ENCODE measurements around the gene BRPF3. TPM values are rescaled to one million over a fixed set of nuclear protein-coding genes. Genes with fewer than 3 reads are reported as not detected.
A peak's percentile ranks its signal among the peaks of the same experiment; 100 is the strongest.

The BRPF3 gene
- total RNA-seq, 1 experiment from 2014 or later: 19.4 TPM

- BruUV-seq (replicated peaks): no TSS peak
- ChIA-PET CTCF (no interaction called here), POLR2A (no interaction called here)
- intact Hi-C loops (cut with micrococcal nuclease): no loop called here
- TF ChIP-seq, protein P1, sequence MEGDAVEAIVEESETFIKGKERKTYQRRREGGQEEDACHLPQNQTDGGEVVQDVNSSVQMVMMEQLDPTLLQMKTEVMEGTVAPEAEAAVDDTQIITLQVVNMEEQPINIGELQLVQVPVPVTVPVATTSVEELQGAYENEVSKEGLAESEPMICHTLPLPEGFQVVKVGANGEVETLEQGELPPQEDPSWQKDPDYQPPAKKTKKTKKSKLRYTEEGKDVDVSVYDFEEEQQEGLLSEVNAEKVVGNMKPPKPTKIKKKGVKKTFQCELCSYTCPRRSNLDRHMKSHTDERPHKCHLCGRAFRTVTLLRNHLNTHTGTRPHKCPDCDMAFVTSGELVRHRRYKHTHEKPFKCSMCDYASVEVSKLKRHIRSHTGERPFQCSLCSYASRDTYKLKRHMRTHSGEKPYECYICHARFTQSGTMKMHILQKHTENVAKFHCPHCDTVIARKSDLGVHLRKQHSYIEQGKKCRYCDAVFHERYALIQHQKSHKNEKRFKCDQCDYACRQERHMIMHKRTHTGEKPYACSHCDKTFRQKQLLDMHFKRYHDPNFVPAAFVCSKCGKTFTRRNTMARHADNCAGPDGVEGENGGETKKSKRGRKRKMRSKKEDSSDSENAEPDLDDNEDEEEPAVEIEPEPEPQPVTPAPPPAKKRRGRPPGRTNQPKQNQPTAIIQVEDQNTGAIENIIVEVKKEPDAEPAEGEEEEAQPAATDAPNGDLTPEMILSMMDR (IDR thresholded peaks at IDR 0.05; ENCODE audit: unreplicated experiment): no peak
- Mint-ChIP-seq H3K27ac (ENCODE audit: low read depth, unreplicated experiment) (no peak overlapping the region), H3K4me1 (ENCODE audit: insufficient read depth, unreplicated experiment) (peaks cover 5% of the 10 kb centered on the region), H3K9me3 (ENCODE audit: unreplicated experiment) (no peaks in the 10 kb centered on the region), H3K36me3 (ENCODE audit: insufficient read depth, unreplicated experiment) (peaks cover 52% of the 10 kb centered on the region), H3K4me3 (ENCODE audit: unreplicated experiment) (no peak overlapping the region), H3K27me3 (ENCODE audit: insufficient read depth, unreplicated experiment) (no peaks in the 10 kb centered on the region)
- DNase-seq (ENCODE audit: unreplicated experiment): no peak
These were observed 32.7 kb downstream of the BRPF3 start for GRCh38 chr6:36229223-36229622.

DNA sequence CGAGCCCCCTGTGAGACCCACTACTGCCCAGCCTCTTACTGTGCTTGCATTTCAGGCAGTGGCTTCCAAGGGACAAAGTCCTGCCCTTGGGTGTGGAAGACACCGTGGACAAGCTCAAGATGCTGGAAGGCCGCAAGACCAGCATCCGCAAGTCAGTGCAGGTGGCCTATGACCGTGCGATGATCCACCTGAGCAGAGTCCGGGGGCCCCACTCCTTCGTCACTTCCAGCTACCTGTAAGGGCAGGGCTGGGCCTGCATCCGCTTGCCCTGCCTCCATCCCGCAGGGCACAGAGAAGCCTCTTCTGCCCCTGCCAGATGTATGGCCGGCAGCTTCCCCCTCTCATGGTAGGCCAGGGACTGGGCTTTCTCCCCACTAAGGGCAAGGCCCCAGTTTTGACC lies 33.8 kb downstream of the BRPF3 start:
- H3K27ac Mint-ChIP-seq (ENCODE audit: low read depth, unreplicated experiment): no peak overlapping the region
- H3K4me1 Mint-ChIP-seq (ENCODE audit: insufficient read depth, unreplicated experiment): no peaks in the 10 kb centered on the region
- ChIA-PET POLR2A (no interaction called here), CTCF (no interaction called here)
- no peak for DNase-seq (ENCODE audit: unreplicated experiment)
- H3K9me3 Mint-ChIP-seq (ENCODE audit: unreplicated experiment): no peaks in the 10 kb centered on the region
- intact Hi-C loops (cut with micrococcal nuclease): no loop called here
- TF ChIP-seq, protein P1 (IDR thresholded peaks at IDR 0.05; ENCODE audit: unreplicated experiment): no peak
- H3K36me3 Mint-ChIP-seq (ENCODE audit: insufficient read depth, unreplicated experiment): peaks cover 40% of the 10 kb centered on the region
- H3K4me3 Mint-ChIP-seq (ENCODE audit: unreplicated experiment): no peak overlapping the region
- BruUV-seq (replicated peaks): no TSS peak
- H3K27me3 Mint-ChIP-seq (ENCODE audit: insufficient read depth, unreplicated experiment): no peaks in the 10 kb centered on the region

DNA sequence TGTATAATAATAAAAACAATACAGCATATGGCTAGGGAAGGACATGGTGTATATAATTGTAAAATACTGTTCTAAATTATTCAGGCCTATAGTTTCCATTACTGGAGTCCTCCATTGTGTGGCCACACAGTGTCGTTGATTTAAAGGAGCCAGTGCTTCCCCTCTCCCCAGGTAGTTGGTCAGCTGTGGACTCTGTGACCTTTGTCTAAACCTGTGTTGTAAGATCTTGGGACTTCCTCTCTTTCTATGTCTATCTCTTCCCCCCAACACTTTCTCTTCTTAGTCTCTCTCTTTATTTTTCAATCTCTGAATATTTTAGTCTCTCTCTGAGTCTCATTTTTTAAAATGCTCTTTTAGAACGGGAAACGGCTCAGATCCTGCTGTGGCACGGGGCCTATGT lies 35.6 kb downstream of the BRPF3 start:
- ChIA-PET CTCF (no interaction called here), POLR2A (no interaction called here)
- Mint-ChIP-seq H3K9me3 (ENCODE audit: unreplicated experiment) (no peaks in the 10 kb centered on the region), H3K4me3 (ENCODE audit: unreplicated experiment) (no peak overlapping the region), H3K4me1 (ENCODE audit: insufficient read depth, unreplicated experiment) (no peaks in the 10 kb centered on the region), H3K27me3 (ENCODE audit: insufficient read depth, unreplicated experiment) (no peaks in the 10 kb centered on the region), H3K27ac (ENCODE audit: low read depth, unreplicated experiment) (no peak overlapping the region), H3K36me3 (ENCODE audit: insufficient read depth, unreplicated experiment) (peaks cover 28% of the 10 kb centered on the region)
- DNase-seq (ENCODE audit: unreplicated experiment): no peak
- TSS peak; percentile 64 for BruUV-seq (replicated peaks)
- intact Hi-C loops (cut with micrococcal nuclease): no loop called here
- TF ChIP-seq, protein P1 (IDR thresholded peaks at IDR 0.05; ENCODE audit: unreplicated experiment): no peak

GRCh38 chr6:36235309-36235708 lies 38.8 kb downstream of the BRPF3 start:
- ChIA-PET CTCF (no interaction called here), POLR2A (no interaction called here)
- H3K9me3 Mint-ChIP-seq (ENCODE audit: unreplicated experiment): no peaks in the 10 kb centered on the region
- H3K36me3 Mint-ChIP-seq (ENCODE audit: insufficient read depth, unreplicated experiment): peaks cover 25% of the 10 kb centered on the region
- no peak overlapping the region for H3K27ac Mint-ChIP-seq (ENCODE audit: low read depth, unreplicated experiment)
- no peak for DNase-seq (ENCODE audit: unreplicated experiment)
- TF ChIP-seq, protein P1 (IDR thresholded peaks at IDR 0.05; ENCODE audit: unreplicated experiment): no peak
- BruUV-seq (replicated peaks): no TSS peak
- H3K27me3 Mint-ChIP-seq (ENCODE audit: insufficient read depth, unreplicated experiment): no peaks in the 10 kb centered on the region
- intact Hi-C loops (cut with micrococcal nuclease): no loop called here
- no peaks in the 10 kb centered on the region for H3K4me1 Mint-ChIP-seq (ENCODE audit: insufficient read depth, unreplicated experiment)
- H3K4me3 Mint-ChIP-seq (ENCODE audit: unreplicated experiment): no peak overlapping the region

Data from MCF 10A (cell line).